Naive thymus-derived CD8-positive, alpha-beta T cell (primary cell): ENCODE data around the gene NLK. TPM values are rescaled to one million over a fixed set of nuclear protein-coding genes. Genes with fewer than 3 reads are reported as not detected.

Experiments used
- ATAC-seq, 2 donors: fragments of 150-1000 bp; cut with Tn5 transposase in 1 of 2; sonication (Bioruptor Pico), chemical (Tn5 transposase) in 1 of 2; 1 replicate in 1 of 2; 2 replicates in 1 of 2; pipeline ENCODE4 v1.10.0; 2021; ENCODE audit warnings: mild to moderate bottlenecking in 2 of 2, moderate library complexity in 2 of 2
- POLR2A ChIA-PET: fragments of 350-600 bp; sonication (Branson Sonifier 250); formaldehyde crosslinking; loops from one replicate; lab custom pipeline; 2021; ENCODE audit warnings: antibody characterized with exemption; lab: Charles Lee
- DNase-seq, 10 donors: peaks; one replicate each; pipeline versions ENCODE4 v3.0.0 to v3.0.0-alpha.2; 2020 to 2022
- H3K27ac Mint-ChIP-seq, 10 donors: one replicate each; pipeline ENCODE4 v1.8.0; 2020 to 2022; ENCODE audit warnings: mild to moderate bottlenecking in 10 of 10, mixed read lengths in 10 of 10, moderate library complexity in 4 of 10, inconsistent platforms in 1 of 10
- H3K27me3 Mint-ChIP-seq, 5 donors: one replicate each; pipeline ENCODE4 v1.8.0; 2021 to 2022; ENCODE audit warnings: mixed read lengths in 5 of 5
- H3K36me3 Mint-ChIP-seq, 3 donors: one replicate each; pipeline ENCODE4 v1.8.0; 2020 to 2022; ENCODE audit warnings: mixed read lengths in 3 of 3, mild to moderate bottlenecking in 2 of 3, inconsistent platforms in 1 of 3
- H3K4me1 Mint-ChIP-seq, 4 donors: one replicate each; pipeline ENCODE4 v1.8.0; 2021 to 2022; ENCODE audit warnings: mixed read lengths in 4 of 4
- H3K4me3 Mint-ChIP-seq, 10 donors: one replicate each; pipeline ENCODE4 v1.8.0; 2020 to 2022; ENCODE audit warnings: mild to moderate bottlenecking in 10 of 10, mixed read lengths in 10 of 10, moderate library complexity in 6 of 10, inconsistent platforms in 1 of 10
- H3K9me3 Mint-ChIP-seq, 9 donors: one replicate each; pipeline ENCODE4 v1.8.0; 2020 to 2022; ENCODE audit warnings: mixed read lengths in 9 of 9, mild to moderate bottlenecking in 3 of 9, inconsistent platforms in 1 of 9, moderate library complexity in 1 of 9
- polyA plus RNA-seq, 3 donors: library from polyadenylated mRNA; unstranded; fragments of 300-500 nt; fragmentation: Illumina TruSeq; gene quantifications; one replicate each; pipeline ENCODE4 v1.2.3, GENCODE V29; 2021
- total RNA-seq, 8 experiments: library from RNA in 2 of 8; stranded (reverse) in 2 of 8; gene quantifications; one replicate each; pipeline ENCODE4 v1.2.3 and lab custom pipeline; 2021 to 2026

Gene NLK
- total and polyA plus RNA-seq, 5 experiments from 2014 or later, result 1.5 to 15.4 (median 2.1) TPM

- POLR2A ChIA-PET, result interaction anchor here (0.7 kb wide), 1 partner anchor 490 kb away, joined by 3 read pairs; no protein-coding TSS in a partner anchor
- DNase-seq, result no peak
- Mint-ChIP-seq H3K4me3 (no peak overlapping the region), H3K27ac (no peak overlapping the region), H3K9me3 (peaks cover 0 to 1% (median 0%) of the 10 kb centered on the region in 9 donors), H3K27me3 (no peaks in the 10 kb centered on the region), H3K36me3 (peaks cover 0 to 23% (median 15%) of the 10 kb centered on the region in 3 donors), H3K4me1 (peaks cover 2 to 19% (median 5%) of the 10 kb centered on the region in 4 donors)
- ATAC-seq, result no peak
Measured at GRCh38 chr17:28101919-28102318, 59.4 kb downstream of the NLK start.

GRCh38 chr17:28105501-28105900, 63.0 kb downstream of the NLK start:
- Mint-ChIP-seq H3K27ac (no peak overlapping the region), H3K27me3 (no peaks in the 10 kb centered on the region), H3K36me3 (peaks cover 5 to 17% (median 9%) of the 10 kb centered on the region in 3 donors), H3K4me3 (no peak overlapping the region), H3K4me1 (peaks cover under 1 to 6% (median 2%) of the 10 kb centered on the region in 4 donors), H3K9me3 (peaks cover 0 to 2% (median 0%) of the 10 kb centered on the region in 9 donors)
- POLR2A ChIA-PET, result no interaction called here
- DNase-seq, result no peak
- no peak for ATAC-seq

- Mint-ChIP-seq H3K9me3 (peaks cover 0 to 3% (median 0%) of the 10 kb centered on the region in 9 donors), H3K36me3 (peaks cover 5 to 7% (median 6%) of the 10 kb centered on the region in 3 donors), H3K27ac (no peak overlapping the region), H3K27me3 (no peaks in the 10 kb centered on the region), H3K4me1 (peaks cover 5 to 26% (median 16%) of the 10 kb centered on the region in 4 donors), H3K4me3 (no peak overlapping the region)
- POLR2A ChIA-PET, result no interaction called here
- ATAC-seq (no peak), DNase-seq (no peak)
Measured at GRCh38 chr17:28110184-28110583, 67.7 kb downstream of the NLK start.

GRCh38 chr17:28112181-28112580, 69.7 kb downstream of the NLK start:
- Mint-ChIP-seq H3K27ac (no peak overlapping the region), H3K27me3 (no peaks in the 10 kb centered on the region), H3K4me1 (peaks cover 8 to 34% (median 24%) of the 10 kb centered on the region in 4 donors), H3K4me3 (no peak overlapping the region), H3K9me3 (peaks cover 0 to 3% (median 0%) of the 10 kb centered on the region in 9 donors), H3K36me3 (peaks cover 7 to 8% (median 7%) of the 10 kb centered on the region in 3 donors)
- DNase-seq (no peak), ATAC-seq (no peak)
- POLR2A ChIA-PET, result no interaction called here

- peaks cover 0 to 3% (median 0%) of the 10 kb centered on the region in 9 donors for H3K9me3 Mint-ChIP-seq
- ATAC-seq (no peak), DNase-seq (no peak)
- H3K27ac Mint-ChIP-seq, result no peak overlapping the region
- no peaks in the 10 kb centered on the region for H3K27me3 Mint-ChIP-seq
- H3K4me1 Mint-ChIP-seq, result peaks cover 8 to 38% (median 26%) of the 10 kb centered on the region in 4 donors
- POLR2A ChIA-PET, result no interaction called here
- H3K36me3 Mint-ChIP-seq, result peaks cover 7 to 8% (median 7%) of the 10 kb centered on the region in 3 donors
- H3K4me3 Mint-ChIP-seq, result no peak overlapping the region
Measured at GRCh38 chr17:28112606-28113005, 70.1 kb downstream of the NLK start.

- no peak overlapping the region for H3K27ac Mint-ChIP-seq
- H3K36me3 Mint-ChIP-seq, result peaks cover 7 to 8% (median 7%) of the 10 kb centered on the region in 3 donors
- no peaks in the 10 kb centered on the region for H3K27me3 Mint-ChIP-seq
- no peak overlapping the region for H3K4me3 Mint-ChIP-seq
- POLR2A ChIA-PET, result no interaction called here
- H3K9me3 Mint-ChIP-seq, result peaks cover 0 to 3% (median 0%) of the 10 kb centered on the region in 9 donors
- no peak for DNase-seq
- H3K4me1 Mint-ChIP-seq, result peaks cover 8 to 44% (median 28%) of the 10 kb centered on the region in 4 donors
- ATAC-seq, result no peak
Measured at GRCh38 chr17:28113269-28113668, 70.8 kb downstream of the NLK start.

- Mint-ChIP-seq H3K36me3 (peaks cover 4 to 8% (median 6%) of the 10 kb centered on the region in 3 donors), H3K4me3 (no peak overlapping the region), H3K27me3 (no peaks in the 10 kb centered on the region), H3K9me3 (peaks cover 0 to 3% (median 0%) of the 10 kb centered on the region in 9 donors), H3K27ac (no peak overlapping the region), H3K4me1 (peaks cover 10 to 59% (median 35%) of the 10 kb centered on the region in 4 donors)
- no peak for DNase-seq
- POLR2A ChIA-PET, result no interaction called here
- ATAC-seq, result no peak
Measured at GRCh38 chr17:28115046-28115445, 72.6 kb downstream of the NLK start.

- H3K4me1 Mint-ChIP-seq, result peaks cover 10 to 53% (median 33%) of the 10 kb centered on the region in 4 donors
Measured at GRCh38 chr17:28117304-28117703, 74.8 kb downstream of the NLK start.

GRCh38 chr17:28118362-28118761, 75.9 kb downstream of the NLK start:
- POLR2A ChIA-PET, result no interaction called here

More at GRCh38 chr17:28117304-28117703, 74.8 kb downstream of the NLK start:
- no peaks in the 10 kb centered on the region for H3K9me3 Mint-ChIP-seq
- no peak for ATAC-seq
- H3K4me3 Mint-ChIP-seq, result no peak overlapping the region
- no peaks in the 10 kb centered on the region for H3K27me3 Mint-ChIP-seq
- POLR2A ChIA-PET, result no interaction called here
- H3K36me3 Mint-ChIP-seq, result peaks cover 2 to 14% (median 8%) of the 10 kb centered on the region in 3 donors
- DNase-seq, result no peak
- peak overlapping the region in 2 of 10 donors; percentile 9 to 34 for H3K27ac Mint-ChIP-seq

GRCh38 chr17:28119046-28119445, 76.6 kb downstream of the NLK start:
- Mint-ChIP-seq H3K4me1 (peaks cover 8 to 41% (median 28%) of the 10 kb centered on the region in 4 donors), H3K27me3 (no peaks in the 10 kb centered on the region), H3K4me3 (peak overlapping the region in 3 of 10 donors; percentile 52 to 59 (median 54)), H3K9me3 (no peaks in the 10 kb centered on the region), H3K27ac (peak overlapping the region in 1 of 10 donors; percentile 34), H3K36me3 (peaks cover 6 to 28% (median 17%) of the 10 kb centered on the region in 3 donors)
- DNase-seq (no peak), ATAC-seq (no peak)
- POLR2A ChIA-PET, result no interaction called here

More at GRCh38 chr17:28118362-28118761, 75.9 kb downstream of the NLK start:
- no peaks in the 10 kb centered on the region for H3K9me3 Mint-ChIP-seq
- H3K4me1 Mint-ChIP-seq, result peaks cover 10 to 45% (median 32%) of the 10 kb centered on the region in 4 donors
- peak overlapping the region; percentile 12 to 59 (median 30) for H3K4me3 Mint-ChIP-seq
- peak overlapping the region in 4 of 10 donors; percentile 7 to 59 (median 36) for H3K27ac Mint-ChIP-seq
- no peaks in the 10 kb centered on the region for H3K27me3 Mint-ChIP-seq
- H3K36me3 Mint-ChIP-seq, result peaks cover 6 to 21% (median 15%) of the 10 kb centered on the region in 3 donors
- ATAC-seq (no peak), DNase-seq (peak in 1 of 10 donors; percentile 2)

GRCh38 chr17:28119560-28119959, 77.1 kb downstream of the NLK start:
- no peak overlapping the region for H3K27ac Mint-ChIP-seq
- H3K4me3 Mint-ChIP-seq, result no peak overlapping the region
- H3K36me3 Mint-ChIP-seq, result peaks cover 6 to 33% (median 22%) of the 10 kb centered on the region in 3 donors
- no peak for DNase-seq
- no peaks in the 10 kb centered on the region for H3K27me3 Mint-ChIP-seq
- no peak for ATAC-seq
- peaks cover 8 to 40% (median 26%) of the 10 kb centered on the region in 4 donors for H3K4me1 Mint-ChIP-seq
- POLR2A ChIA-PET, result no interaction called here
- no peaks in the 10 kb centered on the region for H3K9me3 Mint-ChIP-seq

GRCh38 chr17:28120766-28121165, 78.3 kb downstream of the NLK start:
- Mint-ChIP-seq H3K4me3 (no peak overlapping the region), H3K4me1 (peaks cover 6 to 33% (median 20%) of the 10 kb centered on the region in 4 donors), H3K36me3 (peaks cover 6 to 44% (median 23%) of the 10 kb centered on the region in 3 donors), H3K27ac (no peak overlapping the region), H3K27me3 (no peaks in the 10 kb centered on the region), H3K9me3 (no peaks in the 10 kb centered on the region)
- no peak for ATAC-seq
- POLR2A ChIA-PET, result no interaction called here
- DNase-seq, result no peak

GRCh38 chr17:28124962-28125361, 82.5 kb downstream of the NLK start:
- Mint-ChIP-seq H3K4me3 (no peak overlapping the region), H3K27ac (no peak overlapping the region), H3K36me3 (peaks cover 6 to 45% (median 27%) of the 10 kb centered on the region in 3 donors), H3K9me3 (no peaks in the 10 kb centered on the region), H3K4me1 (peaks cover 0 to 1% (median 0%) of the 10 kb centered on the region in 4 donors), H3K27me3 (no peaks in the 10 kb centered on the region)
- no peak for ATAC-seq
- POLR2A ChIA-PET, result no interaction called here
- no peak for DNase-seq
